IMR-90 (cell line): ENCODE results near the gene PIP4P1. TPM values are rescaled to one million over a fixed set of nuclear protein-coding genes. Genes with fewer than 3 reads are reported as not detected.

Experiments
- ATAC-seq: fragments of 200-7000 bp; cut with Tn5 transposase; 2 replicates; pipeline ENCODE4 v1.9.1; 2020; ENCODE audit warnings: low read depth, mild to moderate bottlenecking, moderate library complexity
- BruUV-seq: library from RNA; stranded (reverse); fragments of 400-500 nt; replicated peaks from 2 replicates; lab custom pipeline; 2021; lab: Mats Ljungman, UMichigan
- CTCF ChIA-PET: fragments of 300-600 bp; formaldehyde crosslinking; extraction: SDS; loops from one replicate; lab custom pipeline; 2021; ENCODE audit warnings: antibody characterized with exemption; lab: Yijun Ruan, JAX
- POLR2A ChIA-PET: fragments of 300-600 bp; sonication (Branson Sonifier 250); formaldehyde crosslinking; loops from one replicate; lab custom pipeline; 2022; ENCODE audit warnings: antibody characterized with exemption; ENCODE audit not compliant: unreplicated experiment; lab: Charles Lee
- DNase-seq: peaks from one replicate; pipeline ENCODE4 v3.0.0; 2013
- H2AFZ ChIP-seq: replicated peaks from 2 replicates; pipeline ENCODE3; 2013; ENCODE audit warnings: low read length, mild to moderate bottlenecking; ENCODE audit not compliant: poor library complexity
- H2AK5ac ChIP-seq: 2 replicates; pipeline ENCODE4 v1.6.1; 2013; ENCODE audit warnings: low read depth, low read length, inconsistent platforms
- H2AK9ac ChIP-seq: replicated peaks from 2 replicates; pipeline ENCODE3; 2013; ENCODE audit warnings: mild to moderate bottlenecking, low read depth, low read length, moderate library complexity; ENCODE audit not compliant: poor library complexity
- H2BK120ac ChIP-seq: 2 replicates; pipeline ENCODE4 v1.6.1; 2013; ENCODE audit warnings: low read depth, low read length, inconsistent platforms
- H2BK15ac ChIP-seq: 3 replicates; pipeline ENCODE4 v1.6.1; 2013; ENCODE audit warnings: low read depth, low read length, inconsistent platforms
- H2BK20ac ChIP-seq: 2 replicates; pipeline ENCODE4 v1.6.1; 2013; ENCODE audit warnings: low read depth, mild to moderate bottlenecking, inconsistent platforms, low read length, moderate library complexity
- H2BK5ac ChIP-seq: 2 replicates; pipeline ENCODE4 v1.6.1; 2013; ENCODE audit warnings: mild to moderate bottlenecking, low read depth, low read length, inconsistent platforms; ENCODE audit not compliant: poor library complexity, severe bottlenecking
- H3K14ac ChIP-seq: replicated peaks from 2 replicates; pipeline ENCODE4 v1.6.1; 2013; ENCODE audit warnings: low read depth, low read length, inconsistent platforms
- H3K18ac ChIP-seq: 2 replicates; pipeline ENCODE4 v1.6.1; 2013; ENCODE audit warnings: low read depth, low read length, control low read depth
- H3K23ac ChIP-seq: 2 replicates; pipeline ENCODE4 v1.6.1; 2013; ENCODE audit warnings: low read depth, low read length, inconsistent platforms
- H3K27ac ChIP-seq: 2 replicates; pipeline ENCODE4 v1.5.1; 2013; ENCODE audit warnings: mild to moderate bottlenecking, control low read depth, low read length; ENCODE audit not compliant: insufficient read depth
- H3K27me3 ChIP-seq: 2 replicates; pipeline ENCODE4 v1.6.1; 2013; ENCODE audit warnings: low read length; ENCODE audit not compliant: control insufficient read depth, insufficient read depth
- H3K36me3 ChIP-seq: 2 replicates; pipeline ENCODE4 v1.6.1; 2013; ENCODE audit warnings: low read length, mixed read lengths; ENCODE audit not compliant: control insufficient read depth, insufficient read depth
- H3K4ac ChIP-seq: 2 replicates; pipeline ENCODE4 v1.6.1; 2013; ENCODE audit warnings: low read depth, low read length, inconsistent platforms
- H3K4me1 ChIP-seq: 2 replicates; pipeline ENCODE4 v1.6.1; 2013; ENCODE audit warnings: low read length, mixed read lengths; ENCODE audit not compliant: control insufficient read depth, insufficient read depth
- H3K4me2 ChIP-seq: 2 replicates; pipeline ENCODE4 v1.6.1; 2013; ENCODE audit warnings: low read depth, mild to moderate bottlenecking, control low read depth, low read length, moderate library complexity
- H3K4me3 ChIP-seq: 2 replicates; pipeline ENCODE4 v1.5.1; 2013; ENCODE audit warnings: low read depth, mild to moderate bottlenecking, control low read depth, low read length, moderate library complexity; ENCODE audit not compliant: insufficient read depth
- H3K56ac ChIP-seq: 2 replicates; pipeline ENCODE4 v1.6.1; 2013; ENCODE audit warnings: low read length, inconsistent platforms; ENCODE audit not compliant: insufficient read depth; ENCODE audit errors: extremely low read depth
- H3K79me1 ChIP-seq, 2 experiments: 2 replicates each; pipeline ENCODE4 v1.6.1; 2013; ENCODE audit warnings: low read length in 2 of 2, inconsistent platforms in 1 of 2, low read depth in 1 of 2
- H3K9ac ChIP-seq: 2 replicates; pipeline ENCODE4 v1.6.1; 2013; ENCODE audit warnings: low read depth, low read length, control low read depth
- H3K9me1 ChIP-seq: 2 replicates; pipeline ENCODE4 v1.6.1; 2013; ENCODE audit warnings: low read length, inconsistent platforms; ENCODE audit not compliant: insufficient read depth
- H3K9me3 ChIP-seq: 2 replicates; pipeline ENCODE4 v1.6.1; 2013; ENCODE audit warnings: low read length; ENCODE audit not compliant: control insufficient read depth, insufficient read depth
- H4K20me1 ChIP-seq: 2 replicates; pipeline ENCODE4 v1.6.1; 2013; ENCODE audit warnings: low read length, inconsistent platforms; ENCODE audit not compliant: insufficient read depth
- H4K5ac ChIP-seq: 2 replicates; pipeline ENCODE4 v1.6.1; 2013; ENCODE audit warnings: mild to moderate bottlenecking, low read depth, low read length, control low read depth
- H4K8ac ChIP-seq, 2 experiments: 2 replicates each; pipeline ENCODE4 v1.6.1; 2013; ENCODE audit warnings: low read depth in 2 of 2, low read length in 2 of 2, control low read depth in 1 of 2, inconsistent platforms in 1 of 2
- H4K91ac ChIP-seq: 2 replicates; pipeline ENCODE4 v1.6.1; 2013; ENCODE audit warnings: low read depth, low read length, inconsistent platforms; ENCODE audit not compliant: insufficient read depth
- BHLHE40 ChIP-seq: fragments of 150-350 bp; IDR thresholded peaks from 2 replicates; pipeline ENCODE4 v1.6.1; 2016; ENCODE audit warnings: mild to moderate bottlenecking, low read depth, low read length
- CEBPB ChIP-seq: IDR thresholded peaks from 2 replicates; pipeline ENCODE4 v1.6.1; 2012; ENCODE audit warnings: low read depth, low read length, improper control_type of control experiment
- CHD1 ChIP-seq: IDR thresholded peaks from 2 replicates; pipeline ENCODE4 v1.6.1; 2012; ENCODE audit warnings: low read depth, low read length, improper control_type of control experiment
- FOS ChIP-seq: fragments of 150-350 bp; IDR thresholded peaks from 2 replicates; pipeline ENCODE4 v1.6.1; 2016; ENCODE audit warnings: low read depth, low read length
- MAFK ChIP-seq: IDR thresholded peaks from 2 replicates; pipeline ENCODE4 v1.6.1; 2012; ENCODE audit warnings: low read depth, low read length, improper control_type of control experiment
- MAZ ChIP-seq: IDR thresholded peaks from 2 replicates; pipeline ENCODE4 v1.6.1; 2012; ENCODE audit warnings: low read depth, mild to moderate bottlenecking, low read length, improper control_type of control experiment, moderate library complexity, borderline replicate concordance
- MXI1 ChIP-seq: IDR thresholded peaks from 2 replicates; pipeline ENCODE4 v1.6.1; 2012; ENCODE audit warnings: low read depth, mild to moderate bottlenecking, low read length, moderate library complexity, borderline replicate concordance
- NFE2L2 ChIP-seq: fragments of 150-350 bp; IDR thresholded peaks from 2 replicates; pipeline ENCODE4 v1.6.1; 2016; ENCODE audit warnings: low read depth, mild to moderate bottlenecking, low read length
- POLR2A ChIP-seq: IDR thresholded peaks from 2 replicates; pipeline ENCODE4 v1.6.1; 2012; ENCODE audit warnings: mild to moderate bottlenecking, low read depth, low read length
- RAD21 ChIP-seq: IDR thresholded peaks from 2 replicates; pipeline ENCODE4 v1.6.1; 2012; ENCODE audit warnings: low read length, improper control_type of control experiment
- RCOR1 ChIP-seq: IDR thresholded peaks from 2 replicates; pipeline ENCODE4 v1.6.1; 2012; ENCODE audit warnings: mild to moderate bottlenecking, low read length, improper control_type of control experiment; ENCODE audit not compliant: insufficient replicate concordance
- RFX5 ChIP-seq: IDR thresholded peaks from 2 replicates; pipeline ENCODE4 v1.8.0; 2012; ENCODE audit warnings: low read depth, mild to moderate bottlenecking, low read length, moderate library complexity
- SMC3 ChIP-seq: fragments of 150-350 bp; IDR thresholded peaks from 2 replicates; pipeline ENCODE4 v1.6.1; 2016; ENCODE audit warnings: low read depth, mild to moderate bottlenecking, antibody characterized with exemption, low read length, moderate library complexity
- WGBS, 2 experiments: methylation state at CpG; one replicate each; pipeline versions ENCODE4 v1.1.5 to v1.1.7; 2013; ENCODE audit warnings: missing lambda C conversion rate in 2 of 2; ENCODE audit not compliant: insufficient read length in 1 of 2; ENCODE audit errors: extremely low coverage in 2 of 2; 5-methylcytosine and 5-hydroxymethylcytosine counted together
- dilution Hi-C: fragments of 300-500 bp; cut with HindIII; formaldehyde crosslinking; loops from one replicate; pipeline ENCODE4 v1.14.3; 2018; ENCODE audit warnings: low sequenced_read_pairs; ENCODE audit not compliant: unreplicated experiment
- in situ Hi-C: fragments of 300-500 bp; cut with MboI; formaldehyde crosslinking; loops from 3 replicates; pipeline ENCODE4 v1.14.3; 2019; ENCODE audit warnings: low sequenced_read_pairs, inconsistent platforms, mixed read lengths
- intact Hi-C: fragments of 100-400 bp; cut with micrococcal nuclease; formaldehyde crosslinking; loops from 2 replicates; pipeline ENCODE4 v1.10.0; 2022
- polyA plus RNA-seq, 3 experiments: library from polyadenylated mRNA; depleted of rRNA; stranded (reverse); fragments of >200 nt; gene quantifications; 2 replicates each; pipeline ENCODE4 v1.2.3, GENCODE V29; 2012; ENCODE audit warnings: low replicate concordance in 1 of 3
- total RNA-seq: library from RNA; depleted of rRNA; stranded (reverse); fragments of >200 nt; gene quantifications from 2 replicates; pipeline ENCODE4 v1.2.3, GENCODE V29; 2012
- TF ChIP-seq, protein P1 (sequence below): fragments of 150-350 bp; IDR thresholded peaks from 2 replicates; pipeline ENCODE4 v1.6.1; 2017; ENCODE audit warnings: mild to moderate bottlenecking, antibody characterized with exemption, low read length, low read depth
- TF ChIP-seq, protein P2 (sequence below): conservative IDR thresholded peaks from 2 replicates; pipeline ENCODE4 v1.5.1; 2012; ENCODE audit warnings: mild to moderate bottlenecking, low read depth, low read length, improper control_type of control experiment
- TF ChIP-seq, protein P3 (sequence below): fragments of 150-350 bp; IDR thresholded peaks from 2 replicates; pipeline ENCODE4 v1.6.1; 2016; ENCODE audit warnings: low read depth, mild to moderate bottlenecking, low read length, moderate library complexity, borderline replicate concordance

PIP4P1 gene
- total and polyA plus RNA-seq, 2 of the 4 experiments (the other 2 are of a cell fraction), result 15.2 to 27.8 TPM

DNA sequence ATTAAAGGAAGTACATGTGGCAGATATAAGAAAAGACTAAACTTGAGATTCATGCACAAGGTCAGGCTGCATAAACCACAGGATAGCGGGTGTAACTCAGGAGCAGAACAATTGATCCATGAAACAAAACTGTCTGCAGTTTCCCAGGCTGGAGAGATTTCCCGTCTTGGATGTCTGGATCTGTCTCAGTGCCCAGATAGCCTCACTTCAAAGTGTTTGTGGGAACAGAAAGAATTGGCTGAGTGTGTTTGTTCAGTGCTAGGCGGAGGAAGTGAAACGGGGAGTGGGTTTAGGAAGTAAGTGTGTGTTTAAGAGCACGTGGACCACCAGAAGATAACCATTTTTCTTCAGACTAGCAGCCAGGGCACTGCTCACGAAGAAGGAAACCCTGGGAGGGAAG lies 42.7 kb upstream of the PIP4P1 start:
- Histone ChIP-seq H3K9me1 (no peaks in the 10 kb centered on the region), H4K5ac (no peak overlapping the region), H3K4me1 (no peaks in the 10 kb centered on the region), H2BK20ac (no peak overlapping the region), H3K14ac (no peak overlapping the region), H3K79me1 (no peaks in the 10 kb centered on the region), H3K4me3 (no peak overlapping the region), H2BK15ac (no peak overlapping the region), H3K27me3 (no peaks in the 10 kb centered on the region), H2AFZ (peak overlapping the region; percentile 53), H2AK9ac (no peak overlapping the region), H3K4ac (no peak overlapping the region), H3K27ac (no peak overlapping the region), H3K4me2 (no peak overlapping the region), H4K8ac (no peak overlapping the region), H2BK5ac (no peak overlapping the region), H3K36me3 (no peaks in the 10 kb centered on the region), H2BK120ac (no peak overlapping the region), H3K18ac (no peak overlapping the region), H3K9me3 (no peaks in the 10 kb centered on the region), H4K20me1 (no peaks in the 10 kb centered on the region), H4K91ac (no peak overlapping the region), H2AK5ac (no peak overlapping the region), H3K56ac (no peak overlapping the region), H3K9ac (no peak overlapping the region), H3K23ac (no peak overlapping the region)
- no TSS peak for BruUV-seq
- dilution Hi-C loops (no loop called here), in situ Hi-C loops (no loop called here), intact Hi-C loops (no loop called here)
- TF ChIP-seq MAZ (no peak), FOS (no peak), CEBPB (no peak), MAFK (no peak), RFX5 (no peak), RCOR1 (no peak), POLR2A (no peak), CHD1 (no peak), MXI1 (no peak), SMC3 (no peak), RAD21 (no peak), BHLHE40 (no peak), NFE2L2 (no peak)
- TF ChIP-seq, protein P1, sequence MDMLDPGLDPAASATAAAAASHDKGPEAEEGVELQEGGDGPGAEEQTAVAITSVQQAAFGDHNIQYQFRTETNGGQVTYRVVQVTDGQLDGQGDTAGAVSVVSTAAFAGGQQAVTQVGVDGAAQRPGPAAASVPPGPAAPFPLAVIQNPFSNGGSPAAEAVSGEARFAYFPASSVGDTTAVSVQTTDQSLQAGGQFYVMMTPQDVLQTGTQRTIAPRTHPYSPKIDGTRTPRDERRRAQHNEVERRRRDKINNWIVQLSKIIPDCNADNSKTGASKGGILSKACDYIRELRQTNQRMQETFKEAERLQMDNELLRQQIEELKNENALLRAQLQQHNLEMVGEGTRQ, result no peak
- TF ChIP-seq, protein P2, sequence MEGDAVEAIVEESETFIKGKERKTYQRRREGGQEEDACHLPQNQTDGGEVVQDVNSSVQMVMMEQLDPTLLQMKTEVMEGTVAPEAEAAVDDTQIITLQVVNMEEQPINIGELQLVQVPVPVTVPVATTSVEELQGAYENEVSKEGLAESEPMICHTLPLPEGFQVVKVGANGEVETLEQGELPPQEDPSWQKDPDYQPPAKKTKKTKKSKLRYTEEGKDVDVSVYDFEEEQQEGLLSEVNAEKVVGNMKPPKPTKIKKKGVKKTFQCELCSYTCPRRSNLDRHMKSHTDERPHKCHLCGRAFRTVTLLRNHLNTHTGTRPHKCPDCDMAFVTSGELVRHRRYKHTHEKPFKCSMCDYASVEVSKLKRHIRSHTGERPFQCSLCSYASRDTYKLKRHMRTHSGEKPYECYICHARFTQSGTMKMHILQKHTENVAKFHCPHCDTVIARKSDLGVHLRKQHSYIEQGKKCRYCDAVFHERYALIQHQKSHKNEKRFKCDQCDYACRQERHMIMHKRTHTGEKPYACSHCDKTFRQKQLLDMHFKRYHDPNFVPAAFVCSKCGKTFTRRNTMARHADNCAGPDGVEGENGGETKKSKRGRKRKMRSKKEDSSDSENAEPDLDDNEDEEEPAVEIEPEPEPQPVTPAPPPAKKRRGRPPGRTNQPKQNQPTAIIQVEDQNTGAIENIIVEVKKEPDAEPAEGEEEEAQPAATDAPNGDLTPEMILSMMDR, result no peak
- TF ChIP-seq, protein P3, sequence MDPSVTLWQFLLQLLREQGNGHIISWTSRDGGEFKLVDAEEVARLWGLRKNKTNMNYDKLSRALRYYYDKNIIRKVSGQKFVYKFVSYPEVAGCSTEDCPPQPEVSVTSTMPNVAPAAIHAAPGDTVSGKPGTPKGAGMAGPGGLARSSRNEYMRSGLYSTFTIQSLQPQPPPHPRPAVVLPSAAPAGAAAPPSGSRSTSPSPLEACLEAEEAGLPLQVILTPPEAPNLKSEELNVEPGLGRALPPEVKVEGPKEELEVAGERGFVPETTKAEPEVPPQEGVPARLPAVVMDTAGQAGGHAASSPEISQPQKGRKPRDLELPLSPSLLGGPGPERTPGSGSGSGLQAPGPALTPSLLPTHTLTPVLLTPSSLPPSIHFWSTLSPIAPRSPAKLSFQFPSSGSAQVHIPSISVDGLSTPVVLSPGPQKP, result no peak
- CTCF ChIA-PET, result no interaction called here
- POLR2A ChIA-PET, result interaction anchor here (0.6 kb wide), 1 partner anchor 18 kb away, joined by 9 read pairs; no protein-coding TSS in a partner anchor
- DNase-seq (no peak), ATAC-seq (no peak)
- 58 to 100% methylated on average over 1 to 4 of the region's 6 CpGs for WGBS, 2 experiments
